ENCODE data around the gene CNOT4.
A peak's percentile ranks its signal among the peaks of the same experiment; 100 is the strongest.
"Not testable (repeated sequence)": the region's sequence is repeated elsewhere in the genome, so short reads cannot be mapped to it uniquely, and the experiment has no call there.

The CNOT4 gene

DNA sequence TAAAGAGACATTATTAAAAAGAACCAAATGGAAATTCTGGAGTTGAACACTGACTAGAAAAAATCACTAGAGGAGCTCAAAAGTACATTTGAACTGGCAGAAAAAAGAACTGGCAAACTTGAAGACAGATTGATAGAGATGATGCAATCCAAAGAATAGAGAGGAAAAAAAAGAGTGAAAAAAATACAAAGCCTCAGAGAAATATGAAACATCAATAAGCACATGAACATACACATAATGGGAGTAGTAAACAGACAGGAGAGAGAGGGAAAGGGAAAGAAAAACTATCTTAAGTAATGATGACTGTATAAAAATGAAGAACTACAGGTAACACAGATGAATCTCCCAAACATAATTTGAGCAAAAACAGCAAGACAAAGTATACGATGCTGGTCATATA lies 61.1 kb downstream of the CNOT4 start:
- DNase-seq (ENCODE audit: extremely low read depth, low read depth) = no peak
- no peak overlapping the region for H3K4me3 ChIP-seq (replicated peaks; ENCODE audit: low read depth, low read length)
- TF ChIP-seq CTCF (IDR thresholded peaks at IDR 0.05; ENCODE audit: low read depth, low read length, missing control alignments) = no peak

GRCh38 chr7:135447748-135448147 lies 62.2 kb downstream of the CNOT4 start:
- H3K4me3 ChIP-seq (replicated peaks; ENCODE audit: low read depth, low read length) = no peak overlapping the region
- DNase-seq (ENCODE audit: extremely low read depth, low read depth) = no peak

GRCh38 chr7:135445690-135446089 lies 64.2 kb downstream of the CNOT4 start:
- no peak for TF ChIP-seq CTCF (IDR thresholded peaks at IDR 0.05; ENCODE audit: low read depth, low read length, missing control alignments)
- DNase-seq (ENCODE audit: extremely low read depth, low read depth) = no peak

More at GRCh38 chr7:135447748-135448147, 62.2 kb downstream of the CNOT4 start:
- no peak for TF ChIP-seq CTCF (IDR thresholded peaks at IDR 0.05; ENCODE audit: low read depth, low read length, missing control alignments)

GRCh38 chr7:135445266-135445665 lies 64.6 kb downstream of the CNOT4 start:
- H3K4me3 ChIP-seq (replicated peaks; ENCODE audit: low read depth, low read length) = not testable (repeated sequence)

More at GRCh38 chr7:135445690-135446089, 64.2 kb downstream of the CNOT4 start:
- no peak overlapping the region for H3K4me3 ChIP-seq (replicated peaks; ENCODE audit: low read depth, low read length)

DNA sequence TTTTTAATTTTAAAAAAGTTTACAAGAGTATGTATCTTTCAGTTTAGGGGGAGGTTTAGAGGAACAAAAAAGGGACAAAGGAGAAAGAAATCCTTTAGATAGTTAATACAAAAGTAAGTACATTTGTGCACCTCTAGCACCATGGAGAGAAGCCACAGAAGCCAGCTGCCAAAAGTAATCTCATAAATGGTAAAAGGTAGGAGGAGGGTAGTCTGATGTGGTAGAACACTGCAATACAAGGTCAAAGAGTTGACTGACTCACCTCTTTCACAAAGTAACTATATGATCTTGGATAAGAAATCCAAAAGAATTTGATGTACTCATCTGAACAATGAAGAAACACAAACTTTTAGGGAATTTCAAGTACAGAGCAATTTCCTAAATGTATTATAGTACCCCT lies 68.1 kb downstream of the CNOT4 start:
- DNase-seq (ENCODE audit: extremely low read depth, low read depth) = peak; percentile 5
- H3K4me3 ChIP-seq (replicated peaks; ENCODE audit: low read depth, low read length) = no peak overlapping the region
- TF ChIP-seq CTCF (IDR thresholded peaks at IDR 0.05; ENCODE audit: low read depth, low read length, missing control alignments) = no peak

More at GRCh38 chr7:135445266-135445665, 64.6 kb downstream of the CNOT4 start:
- not testable (repeated sequence) for DNase-seq (ENCODE audit: extremely low read depth, low read depth)

DNA sequence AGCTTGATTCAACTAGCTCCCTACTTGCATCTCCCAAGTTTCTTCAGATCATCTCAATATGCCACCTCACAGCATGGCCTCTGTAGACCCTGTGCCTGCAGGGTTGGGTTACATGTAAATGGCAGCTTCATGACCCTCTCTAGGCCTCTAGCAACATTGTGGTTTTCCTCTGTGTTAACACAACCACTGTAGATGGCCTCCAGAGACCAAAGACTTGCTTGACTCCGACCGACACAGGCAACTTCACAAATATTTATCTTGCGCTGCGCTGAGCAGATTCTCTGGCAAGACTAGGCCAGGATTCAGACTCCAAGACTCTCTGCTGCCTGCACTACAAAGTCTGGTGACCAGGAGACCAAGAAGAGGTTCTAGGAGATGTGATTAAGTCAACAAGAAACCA lies 75.9 kb downstream of the CNOT4 start:
- no peak overlapping the region for H3K4me3 ChIP-seq (replicated peaks; ENCODE audit: low read depth, low read length)
- no peak for DNase-seq (ENCODE audit: extremely low read depth, low read depth)
- no peak for TF ChIP-seq CTCF (IDR thresholded peaks at IDR 0.05; ENCODE audit: low read depth, low read length, missing control alignments)

DNA sequence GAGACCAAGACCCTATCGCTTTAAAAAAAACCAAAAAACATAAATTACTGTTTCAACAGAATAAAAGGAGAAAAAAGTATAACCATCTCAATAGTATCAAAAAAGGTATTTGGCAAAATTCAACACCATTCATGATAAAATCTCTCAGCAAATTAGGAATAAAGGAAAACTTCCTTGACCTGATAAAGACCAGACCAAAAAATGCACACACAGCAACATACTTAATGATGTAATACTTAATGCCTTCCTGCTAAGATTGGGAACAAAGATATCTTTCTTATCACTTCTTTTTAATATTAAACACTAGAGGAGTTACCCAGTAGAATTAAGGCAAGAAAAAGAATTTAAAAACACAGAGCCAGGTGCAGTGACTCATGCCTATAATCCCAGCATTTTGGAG lies 79.3 kb downstream of the CNOT4 start:
- no peak overlapping the region for H3K4me3 ChIP-seq (replicated peaks; ENCODE audit: low read depth, low read length)
- DNase-seq (ENCODE audit: extremely low read depth, low read depth) = no peak
- no peak for TF ChIP-seq CTCF (IDR thresholded peaks at IDR 0.05; ENCODE audit: low read depth, low read length, missing control alignments)

Data from HFF-Myc (cell line).